ENCODE measurements around the gene GPC6.

The GPC6 gene

DNA sequence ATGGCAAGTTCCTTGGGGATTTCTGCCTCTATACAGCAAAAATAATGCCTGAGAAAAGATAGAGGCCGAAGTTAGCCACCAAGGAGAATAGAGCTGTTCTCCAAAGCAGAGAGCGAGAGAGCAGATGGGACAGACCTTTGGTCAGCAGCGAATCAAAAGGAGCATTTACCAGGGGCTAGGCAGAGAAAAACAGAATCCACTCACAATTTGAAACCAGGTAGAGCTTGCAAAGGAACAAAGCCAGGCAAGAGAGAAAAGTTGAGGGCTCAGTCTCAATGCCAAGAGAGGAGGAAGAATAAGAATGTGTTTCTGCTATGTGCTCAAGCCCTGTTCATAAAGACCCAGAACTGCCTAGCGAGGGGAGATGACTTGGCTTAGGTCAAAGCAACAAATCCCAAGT is 1140.1 kb downstream of the GPC6 start:
- TF ChIP-seq, protein P1, sequence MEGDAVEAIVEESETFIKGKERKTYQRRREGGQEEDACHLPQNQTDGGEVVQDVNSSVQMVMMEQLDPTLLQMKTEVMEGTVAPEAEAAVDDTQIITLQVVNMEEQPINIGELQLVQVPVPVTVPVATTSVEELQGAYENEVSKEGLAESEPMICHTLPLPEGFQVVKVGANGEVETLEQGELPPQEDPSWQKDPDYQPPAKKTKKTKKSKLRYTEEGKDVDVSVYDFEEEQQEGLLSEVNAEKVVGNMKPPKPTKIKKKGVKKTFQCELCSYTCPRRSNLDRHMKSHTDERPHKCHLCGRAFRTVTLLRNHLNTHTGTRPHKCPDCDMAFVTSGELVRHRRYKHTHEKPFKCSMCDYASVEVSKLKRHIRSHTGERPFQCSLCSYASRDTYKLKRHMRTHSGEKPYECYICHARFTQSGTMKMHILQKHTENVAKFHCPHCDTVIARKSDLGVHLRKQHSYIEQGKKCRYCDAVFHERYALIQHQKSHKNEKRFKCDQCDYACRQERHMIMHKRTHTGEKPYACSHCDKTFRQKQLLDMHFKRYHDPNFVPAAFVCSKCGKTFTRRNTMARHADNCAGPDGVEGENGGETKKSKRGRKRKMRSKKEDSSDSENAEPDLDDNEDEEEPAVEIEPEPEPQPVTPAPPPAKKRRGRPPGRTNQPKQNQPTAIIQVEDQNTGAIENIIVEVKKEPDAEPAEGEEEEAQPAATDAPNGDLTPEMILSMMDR (IDR thresholded peaks at IDR 0.05; ENCODE audit: borderline replicate concordance, insufficient read depth, low read depth, low read length): no peak

DNA sequence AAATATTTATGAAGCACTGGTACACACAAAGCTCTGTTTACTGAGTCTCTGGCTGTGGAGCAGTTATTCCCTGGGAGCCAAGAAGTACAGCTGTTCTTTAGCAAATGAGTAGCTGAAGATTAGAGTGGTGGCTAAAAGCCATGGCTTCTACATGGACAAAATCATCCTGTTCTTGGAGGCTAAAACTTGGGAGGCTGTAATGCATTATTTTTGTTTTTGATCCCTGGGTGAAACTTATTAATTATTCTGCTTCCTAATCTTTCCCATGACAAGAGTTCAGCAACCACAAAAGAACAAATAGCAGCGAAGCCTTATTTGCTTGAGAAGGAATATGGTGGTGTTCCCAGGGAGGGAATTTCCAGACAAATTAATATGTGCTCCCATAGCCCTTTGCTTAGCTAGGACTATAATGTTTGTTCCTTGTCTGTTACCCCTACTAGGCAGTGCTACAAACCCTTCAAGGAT is 1143.4 kb downstream of the GPC6 start:
- no peak overlapping the region for H3K4me3 ChIP-seq (ENCODE audit: low read depth, low read length)

More for the DNA sequence above, 1140.1 kb downstream of the GPC6 start:
- H3K4me3 ChIP-seq (ENCODE audit: low read depth, low read length): no peak overlapping the region

DNA sequence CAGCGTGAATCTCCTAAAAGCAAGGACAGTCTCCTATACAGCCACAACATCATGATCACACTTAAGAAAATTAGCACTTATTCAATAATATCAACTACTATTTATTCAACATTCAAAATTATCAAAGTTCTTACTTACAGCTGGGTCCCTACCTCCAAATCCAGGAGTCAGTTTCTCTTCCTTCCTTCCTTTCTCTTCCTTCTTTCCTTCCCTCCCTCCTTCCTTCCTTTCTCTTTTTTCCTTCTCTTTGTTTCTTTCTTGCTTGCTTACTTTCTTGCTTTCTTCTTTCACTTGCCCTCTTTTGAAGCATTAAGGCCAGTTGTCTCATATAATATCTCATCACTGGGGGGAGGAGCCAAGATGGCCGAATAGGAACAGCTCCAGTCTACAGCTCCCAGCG is 1145.2 kb downstream of the GPC6 start:
- TF ChIP-seq, protein P1 (IDR thresholded peaks at IDR 0.05; ENCODE audit: borderline replicate concordance, insufficient read depth, low read depth, low read length): no peak
- no peak overlapping the region for H3K4me3 ChIP-seq (ENCODE audit: low read depth, low read length)

More for the DNA sequence above, 1143.4 kb downstream of the GPC6 start:
- TF ChIP-seq, protein P1 (IDR thresholded peaks at IDR 0.05; ENCODE audit: borderline replicate concordance, insufficient read depth, low read depth, low read length): no peak

DNA sequence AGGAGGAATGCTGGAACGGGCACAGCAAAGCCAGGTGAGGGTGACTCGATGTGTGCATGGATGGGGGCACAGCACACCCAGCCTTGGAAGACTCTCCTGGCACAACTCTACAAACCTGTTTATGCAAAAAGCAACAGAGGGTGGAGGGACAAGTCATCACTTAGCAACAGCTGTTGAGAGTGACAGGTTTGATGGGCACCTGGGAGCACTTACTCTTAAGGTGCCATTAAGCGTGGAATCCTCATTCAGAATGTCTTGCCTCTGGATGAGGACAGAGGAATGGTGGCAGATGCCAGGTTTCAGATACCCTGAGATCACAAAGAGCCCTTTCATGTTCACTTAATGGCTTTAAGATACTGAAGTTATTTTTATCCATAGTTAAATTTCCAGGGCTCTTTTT is 1155.9 kb downstream of the GPC6 start:
- H3K4me3 ChIP-seq (ENCODE audit: low read depth, low read length): no peak overlapping the region
- TF ChIP-seq, protein P1 (IDR thresholded peaks at IDR 0.05; ENCODE audit: borderline replicate concordance, insufficient read depth, low read depth, low read length): no peak

DNA sequence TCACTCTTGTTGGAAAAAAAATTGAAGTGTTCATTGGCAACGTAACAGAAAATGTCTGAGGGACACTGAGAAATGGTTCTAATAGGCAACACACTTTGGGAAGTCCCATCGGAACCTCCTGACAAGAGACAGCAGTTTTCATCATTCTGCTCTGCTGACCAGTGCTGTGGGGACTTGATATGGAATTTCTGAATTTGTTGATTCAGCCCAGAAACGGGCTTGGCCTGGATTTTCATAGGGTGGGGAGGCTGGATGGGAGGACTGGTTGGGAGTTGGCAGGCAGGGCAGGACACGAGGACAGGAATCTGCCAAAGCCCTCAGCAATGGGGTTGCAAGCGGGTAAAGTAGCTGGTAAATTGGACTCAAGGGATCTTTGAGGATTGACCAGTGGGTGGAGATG is 1156.4 kb downstream of the GPC6 start:
- TF ChIP-seq, protein P1 (IDR thresholded peaks at IDR 0.05; ENCODE audit: borderline replicate concordance, insufficient read depth, low read depth, low read length): no peak
- H3K4me3 ChIP-seq (ENCODE audit: low read depth, low read length): no peak overlapping the region

DNA sequence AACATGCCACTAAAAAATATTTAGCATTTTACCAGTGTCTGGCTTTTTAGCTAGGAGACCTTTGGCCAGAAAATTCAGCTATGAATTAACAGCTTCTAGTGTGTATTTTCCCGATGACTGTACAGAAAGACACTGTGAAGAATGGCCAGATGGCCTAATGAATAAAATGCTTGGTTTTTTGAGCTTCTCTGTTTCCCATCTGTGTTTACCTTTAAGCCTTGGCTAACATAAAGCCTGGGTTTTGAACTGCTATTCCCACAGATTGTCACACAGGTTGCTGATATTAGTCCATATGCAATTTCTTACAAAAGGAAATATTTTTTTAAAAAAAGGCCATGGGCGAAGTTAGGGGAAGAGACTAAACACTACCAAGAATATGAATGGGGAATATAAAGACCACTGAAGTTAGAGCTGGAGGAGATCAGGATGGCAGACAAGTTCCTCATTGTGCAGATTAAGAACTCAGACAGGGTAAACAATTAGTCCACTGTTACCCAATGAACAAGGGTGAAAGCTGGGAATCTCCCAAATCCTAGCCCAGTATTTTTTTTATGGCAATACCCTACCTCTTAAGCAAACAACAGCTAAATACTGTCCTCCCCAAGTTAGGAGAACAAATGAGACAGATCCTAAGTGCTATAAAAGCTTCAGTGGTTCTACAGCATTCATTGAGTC is 1157.8 kb downstream of the GPC6 start:
- H3K4me3 ChIP-seq (ENCODE audit: low read depth, low read length): no peak overlapping the region
- TF ChIP-seq, protein P1 (IDR thresholded peaks at IDR 0.05; ENCODE audit: borderline replicate concordance, insufficient read depth, low read depth, low read length): no peak

DNA sequence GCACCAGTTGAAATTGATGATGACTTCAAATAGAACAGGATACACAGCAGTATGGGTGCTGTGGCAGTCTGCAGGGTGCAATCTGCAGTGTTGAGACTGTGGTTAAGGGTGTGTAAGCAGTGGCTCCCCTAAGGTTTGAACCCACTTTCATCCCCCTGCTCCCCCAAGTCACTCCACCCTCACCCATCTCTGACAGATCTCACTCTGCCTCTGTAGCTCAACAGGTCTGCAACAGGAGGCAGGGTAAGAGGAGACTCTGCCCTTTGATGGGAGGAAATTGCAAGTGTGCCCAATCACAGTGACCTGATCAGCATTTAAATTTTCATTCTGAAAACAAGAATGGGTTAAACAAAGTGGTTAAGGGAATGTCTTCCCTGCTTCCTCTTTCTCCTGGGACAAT is 1160.4 kb downstream of the GPC6 start:
- TF ChIP-seq, protein P1 (IDR thresholded peaks at IDR 0.05; ENCODE audit: borderline replicate concordance, insufficient read depth, low read depth, low read length): no peak
- H3K4me3 ChIP-seq (ENCODE audit: low read depth, low read length): no peak overlapping the region

Data from GM12875 (cell line).